ENCODE results near the gene OR4D11. TPM values are rescaled to one million over a fixed set of nuclear protein-coding genes. Genes with fewer than 3 reads are reported as not detected.
A peak's percentile ranks its signal among the peaks of the same experiment; 100 is the strongest.
"Not testable (repeated sequence)": the region's sequence is repeated elsewhere in the genome, so short reads cannot be mapped to it uniquely, and the experiment has no call there.

OR4D11 gene
- not detected for total RNA-seq

- no peak for ATAC-seq
These were observed at the start of gene OR4D11 for GRCh38 chr11:59503276-59503675. Gene OR4D11, plus strand, starts transcription at chr11:59503576. Its CDS starts 0 bp downstream, at chr11:59503576.

- ATAC-seq, result no peak
These were observed 46.7 kb upstream of the OR4D11 start, which contains the start of gene OR4D6 for GRCh38 chr11:59456661-59457060. Gene OR4D6, plus strand, starts transcription at chr11:59456961. Its CDS starts 0 bp downstream, at chr11:59456961.

- ATAC-seq, result no peak
These were observed 43.5 kb upstream of the OR4D11 start for GRCh38 chr11:59459916-59460315.

GRCh38 chr11:59463190-59463641 lies 40.2 kb upstream of the OR4D11 start:
- no peak for ATAC-seq

GRCh38 chr11:59473015-59473414 lies 30.4 kb upstream of the OR4D11 start, which contains the start of gene OR4D10:
Gene OR4D10, plus strand, starts transcription at chr11:59473315. Its CDS starts 4,115 bp downstream, at chr11:59477430.
- no peak for ATAC-seq

GRCh38 chr11:59475176-59475575 lies 28.2 kb upstream of the OR4D11 start:
- no peak for ATAC-seq

GRCh38 chr11:59479906-59480305 lies 23.5 kb upstream of the OR4D11 start:
- ATAC-seq, result no peak

GRCh38 chr11:59480359-59480758 lies 23.0 kb upstream of the OR4D11 start:
- no peak for ATAC-seq

GRCh38 chr11:59501931-59502330 lies 1.4 kb upstream of the OR4D11 start:
- ATAC-seq, result no peak

- ATAC-seq, result no peak
These were observed 7.7 kb downstream of the OR4D11 start, which contains the start of gene OR4D9 for GRCh38 chr11:59510941-59511589. Gene OR4D9, plus strand, starts transcription at chr11:59511539. Its CDS starts 3,374 bp downstream, at chr11:59514913.

- ATAC-seq, result no peak
These were observed 8.3 kb downstream of the OR4D11 start for GRCh38 chr11:59511675-59512074.

- not testable (repeated sequence) for ATAC-seq
These were observed 16.8 kb downstream of the OR4D11 start for GRCh38 chr11:59520139-59520538.

- ATAC-seq, result no peak
These were observed 17.4 kb downstream of the OR4D11 start for GRCh38 chr11:59520741-59521140.

GRCh38 chr11:59523541-59523940 lies 20.2 kb downstream of the OR4D11 start:
- ATAC-seq, result no peak

GRCh38 chr11:59528711-59529110 lies 25.3 kb downstream of the OR4D11 start:
- no peak for ATAC-seq

- no peak for ATAC-seq
These were observed 29.2 kb downstream of the OR4D11 start for GRCh38 chr11:59532620-59533019.

GRCh38 chr11:59534676-59535075 lies 31.3 kb downstream of the OR4D11 start:
- ATAC-seq, result no peak

GRCh38 chr11:59542142-59542810 lies 38.9 kb downstream of the OR4D11 start:
- no peak for ATAC-seq

- ATAC-seq, result not testable (repeated sequence)
These were observed 40.3 kb downstream of the OR4D11 start for GRCh38 chr11:59543713-59544112.

GRCh38 chr11:59544869-59545178 lies 41.4 kb downstream of the OR4D11 start:
- no peak for ATAC-seq

- peak; percentile 49 for ATAC-seq
These were observed 42.0 kb downstream of the OR4D11 start for GRCh38 chr11:59545179-59546020.

GRCh38 chr11:59547605-59548308 lies 44.4 kb downstream of the OR4D11 start:
- ATAC-seq, result not testable (repeated sequence)

- ATAC-seq, result no peak
These were observed 44.9 kb downstream of the OR4D11 start for GRCh38 chr11:59548309-59548656.
